ENCODE measurements around the gene EPC1. TPM values are rescaled to one million over a fixed set of nuclear protein-coding genes. Genes with fewer than 3 reads are reported as not detected.
"Not testable (repeated sequence)": the region's sequence is repeated elsewhere in the genome, so short reads cannot be mapped to it uniquely, and the experiment has no call there.

EPC1 gene
- polyA plus RNA-seq, 12 donors: 37.8 to 108 (median 46.7) TPM

DNA sequence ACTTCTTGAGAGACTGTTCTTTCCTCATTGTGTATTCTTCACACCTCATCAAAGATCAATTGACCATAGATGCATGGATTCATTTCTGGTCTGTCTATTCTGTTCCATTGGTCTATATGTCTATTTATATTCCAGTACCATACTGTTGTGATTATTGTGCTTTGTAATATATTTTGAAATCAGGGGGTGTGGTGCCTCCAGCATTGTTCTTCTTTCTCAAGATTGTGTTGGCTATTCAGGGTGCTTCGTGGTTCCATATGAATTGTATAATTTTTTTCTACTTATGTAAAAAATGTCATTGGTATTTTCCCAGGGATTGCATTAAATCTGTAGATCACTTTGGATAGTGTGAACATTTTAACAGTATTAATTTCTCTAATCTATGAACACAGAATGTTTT lies 106.5 kb downstream of the EPC1 start:
- DNase-seq: no peak

DNA sequence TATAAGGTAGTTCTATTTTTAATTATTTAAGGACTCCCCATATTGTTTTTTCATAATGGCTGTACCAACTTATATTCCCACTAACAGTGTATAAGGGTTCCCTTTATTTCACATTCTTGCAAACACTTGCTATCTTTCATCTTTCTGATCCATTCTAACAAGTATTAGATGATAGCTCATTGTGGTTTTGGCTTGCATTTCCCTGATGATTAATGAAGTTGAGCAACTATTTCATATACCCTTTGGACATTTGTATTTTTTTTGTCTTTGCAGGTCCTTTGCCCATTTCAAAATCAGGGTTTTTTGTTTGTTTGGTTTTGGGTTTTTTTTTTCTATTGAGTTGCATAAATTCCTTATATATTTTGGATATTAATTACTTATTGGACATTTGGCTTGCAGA lies 107.2 kb downstream of the EPC1 start:
- DNase-seq: no peak

GRCh38 chr10:32237644-32238345 lies 109.2 kb downstream of the EPC1 start:
- DNase-seq: no peak

- DNase-seq: no peak
Measured at GRCh38 chr10:32234471-32234870, 112.5 kb downstream of the EPC1 start.

DNA sequence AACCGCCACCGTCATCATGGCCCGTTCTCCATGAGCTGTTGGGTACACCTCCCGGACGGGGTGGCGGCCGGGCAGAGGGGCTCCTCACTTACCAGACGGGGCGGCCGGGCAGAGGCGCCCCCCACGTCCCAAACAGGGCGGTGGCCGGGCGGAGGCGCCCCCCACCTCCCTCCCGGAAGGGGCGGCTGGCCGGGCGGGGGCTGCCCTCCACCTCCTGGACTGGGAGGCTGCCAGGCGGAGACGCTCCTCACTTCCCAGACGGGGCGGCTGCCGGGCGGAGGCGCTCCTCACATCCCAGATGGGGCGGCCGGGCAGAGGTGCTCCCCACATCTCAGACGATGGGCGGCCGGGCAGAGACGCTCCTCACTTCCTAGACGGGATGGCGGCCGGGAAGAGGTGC lies 113.6 kb downstream of the EPC1 start:
- not testable (repeated sequence) for DNase-seq

DNA sequence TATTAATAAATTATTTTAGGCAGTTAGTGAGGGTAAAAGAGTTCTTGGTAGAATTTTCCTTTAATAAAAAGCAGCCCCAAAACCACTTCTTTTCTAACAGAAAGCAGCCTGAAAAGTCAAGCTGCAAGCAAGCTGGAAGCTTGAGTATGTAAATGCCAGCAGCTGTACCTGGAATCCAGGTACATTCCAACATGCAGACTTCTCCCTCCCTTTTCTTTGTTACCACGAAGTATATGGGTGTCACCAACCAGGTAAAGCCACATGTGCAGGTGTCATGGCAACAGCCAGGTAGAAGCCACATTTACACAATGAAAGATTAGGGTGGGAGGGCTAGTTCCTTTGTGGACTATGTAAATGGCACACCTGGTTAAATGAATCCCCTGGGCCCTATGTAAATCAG lies 114.6 kb downstream of the EPC1 start:
- no peak for DNase-seq

- not testable (repeated sequence) for DNase-seq
Measured at GRCh38 chr10:32229788-32230187, 117.2 kb downstream of the EPC1 start.

GRCh38 chr10:32229170-32229569 lies 117.8 kb downstream of the EPC1 start:
- DNase-seq: no peak

- DNase-seq: no peak
Measured at GRCh38 chr10:32227802-32228201, 119.2 kb downstream of the EPC1 start.

- no peak for DNase-seq
Measured at GRCh38 chr10:32226624-32227023, 120.3 kb downstream of the EPC1 start.

DNA sequence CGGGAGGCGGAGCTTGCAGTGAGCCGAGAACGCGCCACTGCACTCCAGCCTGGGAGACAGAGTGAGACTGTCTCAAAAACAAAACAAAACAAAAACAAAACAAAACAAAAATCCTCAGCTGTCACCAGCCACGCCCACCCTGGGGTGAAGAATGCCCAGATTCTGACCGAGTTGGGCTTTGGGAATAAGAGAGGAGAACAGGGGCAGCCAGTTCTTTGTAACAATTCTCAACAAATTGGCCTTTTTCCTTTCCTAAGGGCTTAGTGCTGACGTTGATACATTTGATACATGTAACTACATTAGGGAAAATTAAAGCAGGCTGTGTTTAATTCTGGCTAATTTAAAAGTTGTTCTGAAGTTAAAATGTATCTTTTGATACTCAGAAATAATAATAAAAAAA lies 121.0 kb downstream of the EPC1 start:
- DNase-seq: no peak

DNA sequence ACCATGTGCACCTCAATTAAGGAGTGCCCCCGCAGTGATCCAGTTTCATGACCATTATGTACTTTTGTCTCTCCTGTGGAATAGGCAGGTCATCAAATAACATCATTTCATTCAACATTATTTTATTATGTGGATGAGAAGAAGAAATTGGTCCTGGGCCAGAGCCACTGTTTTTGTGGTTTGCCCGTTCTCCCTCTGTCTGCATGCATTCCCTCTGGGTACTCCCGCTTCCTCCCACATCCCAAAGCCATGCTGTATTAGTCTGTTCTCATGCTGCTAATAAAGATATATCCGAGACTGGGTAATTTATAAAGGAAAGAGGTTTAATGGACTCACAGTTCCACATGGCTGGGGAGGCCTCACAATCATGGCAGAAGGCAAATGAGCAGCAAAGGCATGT lies 124.6 kb downstream of the EPC1 start:
- not testable (repeated sequence) for DNase-seq

DNA sequence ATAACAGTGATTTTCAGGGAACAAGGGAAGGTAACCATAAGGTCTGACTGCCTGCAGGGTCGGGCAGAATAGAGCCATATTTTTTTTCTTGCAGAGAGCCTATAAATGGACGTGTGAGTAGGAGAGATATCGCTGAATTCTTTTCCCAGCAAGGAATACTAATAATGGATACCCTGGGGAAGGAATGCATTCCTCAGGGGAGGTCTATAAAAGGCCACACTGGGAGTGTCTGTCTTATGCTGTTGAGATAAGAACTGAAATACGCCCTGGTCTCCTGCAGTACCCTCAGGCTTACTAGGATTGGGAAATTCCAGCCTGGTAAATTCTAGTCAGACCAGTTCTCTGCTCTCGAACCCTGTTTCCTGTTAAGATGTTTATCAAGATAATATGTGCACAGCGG lies 127.8 kb downstream of the EPC1 start:
- not testable (repeated sequence) for DNase-seq

DNA sequence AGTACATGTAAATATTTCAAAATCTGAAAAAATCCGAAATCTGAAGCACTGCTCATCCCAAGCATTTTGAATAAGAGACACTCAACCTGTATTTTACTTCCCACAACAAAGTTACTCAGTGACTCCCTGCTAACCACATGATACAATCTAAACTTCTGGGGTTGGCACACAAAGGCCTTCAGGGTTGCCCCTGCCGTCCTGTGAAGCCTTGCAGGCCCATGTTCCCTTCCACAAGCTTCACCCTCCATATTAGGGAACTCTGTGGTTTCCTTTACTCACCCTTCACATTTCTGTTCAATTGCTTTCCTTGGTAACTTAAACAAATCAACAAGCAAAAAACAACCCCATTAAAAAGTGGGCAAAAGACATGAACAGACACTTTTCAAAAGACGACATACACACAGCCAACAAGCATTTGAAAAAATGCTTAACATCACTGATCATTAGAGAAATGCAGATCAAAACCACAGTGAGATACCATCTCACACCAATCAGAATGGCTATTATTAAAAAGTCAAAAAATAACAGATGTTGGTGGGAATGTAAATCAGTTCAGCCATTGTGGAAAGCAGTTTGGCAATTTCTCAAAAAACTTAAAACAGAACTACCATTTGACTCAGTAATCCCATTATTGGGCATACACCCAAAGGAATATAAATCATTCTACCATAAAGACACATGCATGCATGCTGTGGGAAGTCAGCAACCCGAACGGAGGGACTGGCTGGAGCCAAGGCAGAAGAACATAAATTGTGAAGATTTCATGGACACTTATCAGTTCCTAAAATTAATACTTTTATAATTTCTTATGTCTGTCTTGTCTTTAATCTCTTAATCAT lies 128.5 kb downstream of the EPC1 start:
- DNase-seq: not testable (repeated sequence)

Other genes starting within 250 kb of the EPC1 start
- 1 to 10 TPM in 10 of 12 donors, not detected in 2; 2.2 to 7.7 (median 4.7) TPM for gene CCDC7, start 99.0 kb upstream of the EPC1 start, polyA plus RNA-seq (ENCODE audit: insufficient read length in 12 of 12)

Measured in muscle of arm (tissue), 12 donors.